GM19099 (cell line): ENCODE results near the gene EYS.

Source experiments
- POLR2A ChIP-seq: IDR thresholded peaks from 3 replicates; pipeline ENCODE4 v1.6.1; 2011; ENCODE audit warnings: low read depth; ENCODE audit not compliant: insufficient read length; ENCODE audit errors: extremely low read depth

EYS gene

GRCh38 chr6:63897952-63898351 lies 1809.1 kb downstream of the EYS start:
- TF ChIP-seq POLR2A, result no peak

GRCh38 chr6:63897459-63897858 lies 1809.6 kb downstream of the EYS start:
- TF ChIP-seq POLR2A, result no peak

- no peak for TF ChIP-seq POLR2A
Observed at GRCh38 chr6:63888416-63888815, 1818.6 kb downstream of the EYS start.

- no peak for TF ChIP-seq POLR2A
Observed at GRCh38 chr6:63887002-63887751, 1819.8 kb downstream of the EYS start.

- TF ChIP-seq POLR2A, result no peak
Observed at GRCh38 chr6:63886341-63886740, 1820.7 kb downstream of the EYS start.

- TF ChIP-seq POLR2A, result no peak
Observed at GRCh38 chr6:63883597-63883996, 1823.4 kb downstream of the EYS start.

- TF ChIP-seq POLR2A, result no peak
Observed at GRCh38 chr6:63882208-63882607, 1824.8 kb downstream of the EYS start.

GRCh38 chr6:63881791-63882190 lies 1825.2 kb downstream of the EYS start:
- TF ChIP-seq POLR2A, result no peak

GRCh38 chr6:63872233-63872632 lies 1834.8 kb downstream of the EYS start:
- TF ChIP-seq POLR2A, result no peak

- no peak for TF ChIP-seq POLR2A
Observed at GRCh38 chr6:63868351-63868750, 1838.7 kb downstream of the EYS start.

- TF ChIP-seq POLR2A, result no peak
Observed at GRCh38 chr6:63864671-63865318, 1842.2 kb downstream of the EYS start.

- TF ChIP-seq POLR2A, result no peak
Observed at GRCh38 chr6:63864061-63864460, 1843.0 kb downstream of the EYS start.

- TF ChIP-seq POLR2A, result no peak
Observed at GRCh38 chr6:63862486-63863198, 1844.4 kb downstream of the EYS start.

- TF ChIP-seq POLR2A, result no peak
Observed at GRCh38 chr6:63859528-63859927, 1847.5 kb downstream of the EYS start.

GRCh38 chr6:63858691-63859090 lies 1848.3 kb downstream of the EYS start:
- no peak for TF ChIP-seq POLR2A

GRCh38 chr6:63856271-63856670 lies 1850.8 kb downstream of the EYS start:
- no peak for TF ChIP-seq POLR2A
